Activated CD8-positive, alpha-beta memory T cell treated with anti-CD3 and anti-CD28 coated beads, Interleukin-2, amount 50 U/mL, for 4 hours (primary cell): Measurements from ENCODE around the gene POLR1G.

ENCODE experiments used
- DNase-seq: peaks from one replicate; pipeline ENCODE4 v3.0.0-alpha.2; 2020

Gene POLR1G

GRCh38 chr19:45406226-45407090 is at the start of gene POLR1G:
TSS of gene POLR1G (plus strand) at chr19:45406644. CDS start at chr19:45406697, 53 bp downstream.
- DNase-seq: peak; percentile 77

- no peak for DNase-seq
These were observed 49.5 kb upstream of the POLR1G start for GRCh38 chr19:45356760-45357444.

GRCh38 chr19:45357445-45357783 is 49.0 kb upstream of the POLR1G start:
- DNase-seq: no peak

- DNase-seq: no peak
These were observed 48.1 kb upstream of the POLR1G start for GRCh38 chr19:45358213-45358792.

GRCh38 chr19:45361608-45362007 is 44.8 kb upstream of the POLR1G start:
- DNase-seq: no peak

GRCh38 chr19:45362291-45362690 is 44.2 kb upstream of the POLR1G start:
- DNase-seq: no peak

- no peak for DNase-seq
These were observed 42.5 kb upstream of the POLR1G start for GRCh38 chr19:45363861-45364459.

- no peak for DNase-seq
These were observed 41.7 kb upstream of the POLR1G start for GRCh38 chr19:45364696-45365095.

GRCh38 chr19:45368127-45368526 is 38.3 kb upstream of the POLR1G start:
- DNase-seq: no peak

- no peak for DNase-seq
These were observed 37.6 kb upstream of the POLR1G start for GRCh38 chr19:45368737-45369340.

- DNase-seq: peak; percentile 99
These were observed 35.8 kb upstream of the POLR1G start, which contains the start of gene ERCC2 for GRCh38 chr19:45370410-45371204. TSS of gene ERCC2 (minus strand) at chr19:45370573. CDS start at chr19:45370540, 33 bp downstream.

- no peak for DNase-seq
These were observed 30.3 kb upstream of the POLR1G start for GRCh38 chr19:45376045-45376724.

- no peak for DNase-seq
These were observed 26.3 kb upstream of the POLR1G start for GRCh38 chr19:45380107-45380506.

- DNase-seq: no peak
These were observed 24.0 kb upstream of the POLR1G start for GRCh38 chr19:45382426-45382825.

- DNase-seq: no peak
These were observed 20.8 kb upstream of the POLR1G start for GRCh38 chr19:45385392-45386221.

GRCh38 chr19:45391346-45391745 is 15.1 kb upstream of the POLR1G start:
- DNase-seq: no peak

- no peak for DNase-seq
These were observed 14.4 kb upstream of the POLR1G start for GRCh38 chr19:45391871-45392665.

- DNase-seq: no peak
These were observed 10.4 kb upstream of the POLR1G start for GRCh38 chr19:45395821-45396617.

GRCh38 chr19:45400192-45400591 is 6.3 kb upstream of the POLR1G start:
- no peak for DNase-seq
